Measurements from ENCODE around the gene CREBRF.
A peak's percentile ranks its signal among the peaks of the same experiment; 100 is the strongest.
"Not testable (repeated sequence)": the region's sequence is repeated elsewhere in the genome, so short reads cannot be mapped to it uniquely, and the experiment has no call there.

CREBRF gene

DNA sequence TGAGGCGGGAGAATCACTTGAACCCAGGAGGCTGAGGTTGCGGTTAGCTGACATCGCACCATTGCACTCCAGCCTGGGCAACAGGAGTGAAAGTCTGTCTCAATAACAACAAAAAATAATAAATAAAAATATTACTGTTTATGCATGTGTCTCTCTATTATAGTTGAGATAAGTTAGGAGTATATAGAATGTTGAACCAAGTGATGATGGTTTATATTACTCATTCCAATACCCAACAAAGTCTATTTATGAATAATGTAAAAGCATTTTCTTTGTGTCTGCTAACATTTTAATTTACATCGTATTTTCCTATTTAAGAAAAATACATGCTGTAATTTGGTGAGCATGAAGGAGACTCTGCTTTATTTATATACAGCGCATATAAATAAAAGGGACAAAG is 35.8 kb downstream of the CREBRF start:
- DNase-seq: no peak

DNA sequence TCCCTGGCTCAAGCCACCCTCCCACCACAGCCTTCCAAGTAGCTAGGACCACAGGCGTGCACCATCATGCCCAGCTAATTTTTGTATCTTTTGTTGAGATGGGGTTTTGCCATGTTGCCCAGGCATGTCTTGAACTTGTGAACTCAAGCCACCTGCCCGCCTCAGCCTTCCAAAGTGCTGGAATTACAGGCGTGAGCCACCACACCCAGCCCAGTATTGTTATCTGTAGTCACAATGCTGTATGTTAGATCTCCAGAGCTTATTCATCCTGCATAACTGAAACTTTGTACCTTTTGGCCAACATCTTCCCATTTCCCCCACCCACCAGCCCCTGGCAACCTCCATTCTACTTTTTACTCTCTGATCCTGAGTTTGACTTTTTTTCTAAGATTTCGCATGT is 37.5 kb downstream of the CREBRF start:
- no peak for DNase-seq

DNA sequence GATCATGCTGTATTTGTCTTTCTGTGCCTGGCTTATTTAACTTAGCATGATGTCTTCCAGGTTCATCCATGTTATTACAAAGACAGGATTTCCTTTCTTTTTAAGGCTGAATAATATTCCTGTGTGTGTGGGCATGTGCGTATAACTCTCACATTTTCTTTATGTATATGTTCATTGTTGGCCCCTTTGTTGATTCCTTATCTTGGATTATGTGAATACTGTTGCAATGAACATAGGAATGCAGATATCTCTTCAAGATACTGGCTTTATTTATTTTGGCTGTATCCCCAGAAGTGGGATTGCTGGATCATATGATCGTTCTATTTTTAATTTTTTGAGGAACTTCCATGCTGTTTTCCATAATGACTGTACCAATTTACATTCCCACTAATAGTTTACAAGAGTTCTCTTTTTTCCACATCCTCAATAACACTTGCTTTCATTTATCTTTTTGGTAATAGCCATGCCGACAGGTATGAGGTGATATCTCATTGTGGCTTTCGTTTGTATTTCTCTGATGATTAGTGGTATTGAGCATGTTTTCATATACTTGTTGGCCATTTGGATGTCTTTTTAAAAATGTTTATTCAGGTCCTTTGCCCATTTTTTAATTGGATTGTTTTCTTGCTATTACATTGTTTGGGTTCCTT is 38.0 kb downstream of the CREBRF start:
- DNase-seq: no peak

DNA sequence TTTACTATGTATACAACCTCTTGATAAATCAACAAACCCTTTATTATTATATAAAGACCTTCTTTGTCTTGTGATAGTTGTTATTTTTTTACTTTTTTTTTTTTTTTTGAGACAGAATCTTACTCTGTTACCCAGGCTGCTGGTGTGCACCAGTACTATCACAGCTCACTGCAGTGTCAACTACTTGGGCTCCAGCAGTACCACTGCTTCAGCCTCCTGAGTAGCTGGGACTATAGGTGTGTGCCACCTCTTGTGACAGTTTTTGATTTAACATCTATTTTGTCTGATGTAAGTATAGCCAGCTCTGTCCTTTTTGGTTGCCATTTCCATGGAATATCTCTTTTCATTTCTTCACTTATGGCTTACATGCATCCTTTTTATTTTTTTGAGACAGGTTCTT is 42.6 kb downstream of the CREBRF start:
- no peak for DNase-seq

DNA sequence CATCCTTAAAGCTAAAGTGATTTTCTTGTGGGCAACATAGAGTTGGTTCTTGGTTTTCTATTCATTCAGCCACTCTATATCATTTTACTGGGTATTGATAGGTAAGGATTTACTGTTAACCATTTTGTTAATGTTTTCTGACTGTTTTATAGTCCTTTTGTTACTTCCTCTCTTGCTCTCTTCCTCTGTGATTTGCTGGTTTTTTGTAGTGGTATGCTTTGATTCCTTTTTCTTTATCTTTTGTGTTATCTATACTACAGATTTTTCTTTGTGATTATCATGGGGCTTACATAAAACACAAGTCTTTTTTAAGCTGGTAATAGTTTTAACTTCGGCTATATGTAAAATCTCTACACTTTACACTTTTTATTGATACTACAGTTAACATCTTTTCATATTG is 43.3 kb downstream of the CREBRF start:
- DNase-seq: no peak

DNA sequence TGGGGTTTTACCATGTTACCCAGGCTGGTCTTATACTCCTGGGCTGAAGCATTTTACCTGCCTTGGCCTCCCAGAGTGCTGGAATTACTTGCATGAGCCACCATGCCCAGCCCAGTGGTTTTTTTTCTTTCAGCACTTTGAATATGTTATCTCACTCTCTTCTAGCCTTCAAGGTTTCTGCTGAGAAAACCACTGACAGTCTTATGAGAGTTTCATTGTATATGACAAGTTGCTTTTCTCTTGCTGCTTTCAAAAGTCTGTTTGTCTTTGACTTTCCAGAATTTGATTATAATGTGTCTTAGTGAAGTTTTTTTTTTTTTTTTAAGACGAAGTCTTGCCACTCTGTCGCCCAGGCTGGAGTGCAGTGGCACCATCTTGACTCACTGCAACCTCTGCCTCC is 45.1 kb downstream of the CREBRF start:
- DNase-seq: no peak

DNA sequence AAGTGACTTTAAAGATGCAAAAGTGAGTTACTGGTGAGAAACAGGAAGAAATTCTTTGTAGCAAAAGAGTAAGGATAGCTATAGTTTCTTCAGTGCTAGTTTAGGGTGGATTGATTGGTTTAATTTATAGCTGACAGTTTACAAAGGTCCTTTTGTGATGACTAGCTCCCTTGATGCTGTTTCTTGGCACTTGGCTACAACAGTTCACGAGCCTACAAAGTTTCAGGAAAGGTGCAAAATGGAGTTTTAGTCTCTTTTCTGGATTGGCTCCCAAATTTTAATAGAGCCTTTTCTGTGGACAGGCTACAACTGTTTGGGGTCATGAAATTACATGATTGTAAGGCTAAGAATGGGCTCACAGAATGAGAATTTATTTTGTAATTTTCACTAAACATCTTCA is 47.3 kb downstream of the CREBRF start:
- DNase-seq: no peak

DNA sequence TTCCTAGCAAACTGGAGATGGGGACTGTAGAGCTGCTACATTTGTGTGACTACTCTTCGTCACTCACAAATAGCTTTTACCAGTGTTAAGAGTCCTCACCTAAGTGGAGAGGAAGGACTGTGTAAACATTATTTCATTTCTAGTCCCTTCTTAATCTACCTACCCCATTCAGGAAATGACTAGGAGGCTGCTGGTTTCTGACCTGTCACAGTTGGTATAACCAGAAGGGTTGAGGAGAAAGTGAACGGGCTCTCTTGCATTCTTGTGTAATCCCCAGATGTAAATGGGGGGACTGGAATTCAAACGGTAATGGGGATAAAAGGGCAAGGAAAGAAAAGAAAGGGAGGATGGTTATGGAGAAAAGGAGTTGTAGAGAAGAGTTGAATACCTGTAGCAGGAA is 52.8 kb downstream of the CREBRF start:
- no peak for DNase-seq

DNA sequence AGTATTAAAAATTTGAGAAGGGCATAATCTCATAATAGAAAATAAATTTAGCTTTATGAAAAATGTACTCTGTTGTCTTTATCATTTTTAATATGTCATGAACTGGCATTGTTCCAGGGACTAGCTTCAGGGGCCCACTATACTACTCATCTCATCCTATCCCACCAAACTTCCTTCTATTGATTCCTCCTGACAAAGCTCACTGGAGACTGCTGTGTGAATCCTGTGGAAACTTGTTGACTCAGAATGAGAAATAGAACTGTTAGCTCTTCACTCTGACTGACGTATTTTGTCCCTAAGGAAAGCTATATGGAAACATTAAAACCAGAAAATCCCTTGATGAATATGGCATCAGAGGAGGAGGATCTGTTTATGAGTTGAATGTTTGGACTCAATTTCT is 58.4 kb downstream of the CREBRF start:
- DNase-seq: no peak

DNA sequence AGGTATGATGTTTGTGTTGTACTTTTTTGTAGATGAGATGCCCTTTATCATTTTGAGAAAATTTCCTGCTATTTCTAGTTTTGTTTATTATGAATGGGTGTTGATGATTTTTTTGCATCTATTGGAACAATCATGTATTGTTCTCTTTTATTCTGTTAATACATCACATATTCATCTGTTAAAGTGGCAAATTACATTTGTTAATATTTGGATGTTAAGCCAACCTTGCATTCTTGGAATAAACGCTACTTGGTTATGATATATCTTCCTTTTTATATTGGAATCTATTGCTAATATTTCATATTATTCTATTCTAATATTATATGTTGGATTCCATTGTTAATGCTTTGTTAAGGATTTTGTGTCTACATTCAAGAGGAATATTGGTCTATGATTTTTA is 63.6 kb downstream of the CREBRF start:
- no peak for DNase-seq

DNA sequence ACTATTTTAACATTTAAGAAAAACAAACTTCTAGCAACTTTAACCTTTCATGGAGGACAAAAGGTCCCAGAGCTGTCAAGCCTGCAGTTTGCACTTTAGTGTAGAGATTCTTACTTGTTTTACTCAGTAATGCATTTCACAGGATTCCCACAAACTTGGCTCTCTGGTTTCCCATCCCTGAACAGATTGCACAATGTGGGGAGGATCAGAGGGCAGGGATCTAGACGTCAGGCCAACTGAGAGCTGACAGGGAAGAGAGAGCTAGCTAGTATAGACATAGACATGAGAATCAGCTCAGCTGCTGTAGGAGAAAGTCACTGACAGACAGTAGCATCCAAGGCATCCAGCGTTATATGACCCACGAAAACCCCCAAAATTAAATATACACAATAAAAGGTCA is 67.3 kb downstream of the CREBRF start:
- DNase-seq: no peak

DNA sequence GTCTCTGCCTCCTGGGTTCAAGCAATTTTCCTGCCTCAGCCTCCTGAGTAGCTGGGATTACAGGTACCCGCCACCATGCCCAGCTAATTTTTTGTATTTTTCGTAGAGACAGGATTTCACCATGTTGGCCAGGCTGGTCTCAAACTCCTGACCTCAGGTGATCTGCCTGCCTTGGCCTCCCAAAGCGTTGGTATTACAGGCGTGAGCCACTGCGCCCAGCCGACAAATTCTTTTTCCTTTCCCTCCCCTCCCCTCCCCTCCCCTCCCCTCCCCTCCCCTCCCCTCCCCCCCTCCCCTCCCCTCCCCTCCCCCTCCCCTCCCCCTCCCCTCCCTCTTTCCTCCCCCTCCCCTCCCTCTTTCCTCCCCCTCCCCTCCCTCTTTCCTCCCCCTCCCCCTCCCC is 76.0 kb downstream of the CREBRF start:
- DNase-seq: not testable (repeated sequence)

DNA sequence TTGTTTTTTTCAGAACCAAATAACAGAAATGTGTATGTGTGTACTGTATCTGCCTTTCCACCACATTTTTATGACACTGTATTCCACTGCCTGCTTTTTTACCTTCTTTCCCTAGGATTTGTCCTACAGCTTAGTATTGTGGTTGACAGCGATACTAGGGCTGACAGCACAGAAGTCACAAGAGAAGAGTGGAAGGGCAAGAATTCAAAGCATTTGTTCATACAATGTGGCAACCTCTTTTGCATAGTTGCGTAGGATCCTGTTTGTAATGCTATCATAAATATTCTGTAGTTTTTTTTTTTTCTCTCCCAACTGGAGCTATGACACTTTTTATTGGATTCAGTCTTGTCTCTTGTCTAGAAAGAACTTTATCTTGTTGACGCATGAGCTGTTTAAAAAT is 82.6 kb downstream of the CREBRF start:
- no peak for DNase-seq

DNA sequence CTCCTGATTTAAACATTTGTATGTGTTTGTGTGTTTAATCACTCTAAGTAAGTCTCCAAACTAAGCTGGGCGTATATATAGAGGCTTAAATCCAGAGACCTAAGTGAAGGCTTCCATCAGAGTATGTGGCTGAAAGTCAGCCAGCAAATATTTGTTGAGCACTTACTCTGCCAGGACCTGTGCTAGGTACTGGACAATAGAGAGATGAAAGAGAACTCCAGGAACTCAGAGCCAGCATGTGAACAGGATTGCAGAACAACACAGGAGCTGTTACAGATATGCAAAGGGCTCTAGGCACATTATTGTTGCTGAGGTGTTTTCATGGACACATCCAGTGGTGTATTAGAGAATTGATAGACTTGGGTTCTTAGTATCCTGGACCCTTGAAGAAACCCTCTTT is 83.5 kb downstream of the CREBRF start:
- DNase-seq: no peak

DNA sequence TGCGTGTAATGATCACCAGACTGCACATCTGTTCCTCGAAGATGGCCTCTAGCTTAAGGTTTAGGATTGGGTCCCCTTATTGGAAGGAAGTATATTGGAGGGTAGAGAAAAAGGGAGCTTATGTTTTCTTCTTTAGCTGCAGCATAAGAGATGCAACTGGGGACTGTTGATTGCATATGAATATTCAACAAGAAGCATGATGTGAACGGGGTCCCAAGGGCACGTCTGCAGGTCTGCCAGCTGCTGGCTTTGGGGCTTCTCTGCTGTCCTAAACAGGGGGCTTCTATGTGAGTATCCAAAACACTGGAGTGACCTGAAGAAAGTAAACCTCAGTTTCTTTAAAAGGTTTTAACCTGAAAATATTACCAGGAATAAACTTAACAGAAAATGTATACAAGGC is 84.6 kb downstream of the CREBRF start:
- no peak for DNase-seq

DNA sequence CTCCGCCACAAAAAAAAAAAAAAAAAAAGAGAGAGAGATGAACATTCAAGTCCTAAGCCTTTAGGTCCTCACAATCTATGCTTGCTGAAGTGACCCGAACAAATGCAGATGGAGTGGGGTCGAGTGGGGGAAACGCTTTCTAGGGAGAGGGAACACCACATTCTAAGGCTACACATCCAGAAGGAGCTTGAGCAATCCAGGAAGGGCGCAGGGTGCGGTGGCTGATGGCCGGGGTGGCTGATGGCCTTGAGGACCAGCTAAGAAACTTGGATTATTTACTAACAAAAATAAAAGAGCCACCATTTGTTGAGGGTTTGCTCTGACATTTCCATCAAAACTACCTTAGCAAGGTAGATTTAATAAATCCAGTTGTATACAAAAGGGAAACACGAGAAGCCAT is 87.4 kb downstream of the CREBRF start:
- no peak for DNase-seq

DNA sequence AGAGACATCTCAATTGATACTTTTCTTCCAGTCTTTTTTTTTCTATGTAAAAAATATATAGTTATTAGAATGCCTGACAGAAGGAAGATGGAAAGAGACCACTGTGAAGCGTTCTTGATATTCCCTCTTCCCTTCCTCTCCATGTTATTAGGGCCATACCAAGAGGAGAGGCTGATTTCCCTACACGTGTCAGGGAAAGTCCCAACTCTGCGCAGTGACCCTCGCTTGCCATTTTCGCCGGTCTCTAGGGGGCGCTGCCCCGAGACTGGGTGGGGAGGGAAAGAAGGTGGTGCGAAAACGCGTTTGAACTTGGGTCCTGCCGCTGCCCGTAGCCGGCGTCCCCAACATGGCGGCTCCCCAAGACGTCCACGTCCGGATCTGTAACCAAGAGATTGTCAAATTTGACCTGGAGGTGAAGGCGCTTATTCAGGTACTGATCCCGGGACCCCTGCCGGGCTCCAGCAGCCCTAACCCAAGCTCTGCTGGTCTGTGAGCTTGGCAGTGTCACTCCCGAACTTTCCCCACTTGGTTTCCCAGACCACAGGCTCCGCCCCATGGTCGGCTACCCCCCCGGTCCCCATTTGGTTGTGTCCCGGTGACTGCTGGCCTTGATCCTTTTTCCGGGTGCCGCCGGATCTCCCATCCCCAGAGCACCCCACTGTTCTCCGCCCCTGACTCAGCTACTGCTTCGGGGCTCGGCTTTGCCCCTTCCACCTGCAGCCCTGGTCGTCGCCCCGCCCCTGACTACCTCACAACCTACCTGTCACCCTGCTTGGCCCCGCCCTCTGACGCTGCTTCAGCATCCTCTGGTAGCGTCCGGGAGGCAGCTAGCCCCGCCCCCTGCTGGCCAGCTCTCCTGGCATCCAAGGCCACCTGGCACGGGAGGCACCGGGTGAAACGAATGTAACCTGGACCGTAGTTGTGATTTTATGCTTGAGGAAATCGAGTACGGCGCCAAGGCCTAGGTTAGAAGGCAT is 88.3 kb downstream of the CREBRF start, which contains the start of gene BNIP1:
TSS of gene BNIP1 (plus strand) at position 332 of the 977 bp plus-strand sequence. CDS start at position 347, 15 bp downstream.
- peak; percentile 99 for DNase-seq

DNA sequence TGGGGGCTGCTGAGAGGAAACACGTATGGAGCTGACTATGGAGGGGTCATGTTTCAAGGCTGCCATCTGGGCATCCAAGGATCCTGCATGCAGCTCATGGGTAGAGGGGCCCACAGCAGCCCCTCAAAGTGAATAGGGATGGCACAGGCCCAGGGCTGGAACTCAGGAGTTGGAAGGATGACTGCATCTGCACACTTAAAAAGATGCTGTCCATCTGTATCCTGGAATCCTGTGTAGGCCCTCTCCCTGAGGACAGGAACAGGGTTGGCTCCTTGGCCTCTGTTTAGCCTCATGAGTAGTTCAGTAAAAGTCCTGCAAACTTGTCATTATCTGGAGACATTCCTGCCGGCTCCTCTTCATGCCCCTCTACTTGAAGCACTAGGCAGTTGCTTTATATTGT is 92.2 kb downstream of the CREBRF start:
- DNase-seq: no peak

DNA sequence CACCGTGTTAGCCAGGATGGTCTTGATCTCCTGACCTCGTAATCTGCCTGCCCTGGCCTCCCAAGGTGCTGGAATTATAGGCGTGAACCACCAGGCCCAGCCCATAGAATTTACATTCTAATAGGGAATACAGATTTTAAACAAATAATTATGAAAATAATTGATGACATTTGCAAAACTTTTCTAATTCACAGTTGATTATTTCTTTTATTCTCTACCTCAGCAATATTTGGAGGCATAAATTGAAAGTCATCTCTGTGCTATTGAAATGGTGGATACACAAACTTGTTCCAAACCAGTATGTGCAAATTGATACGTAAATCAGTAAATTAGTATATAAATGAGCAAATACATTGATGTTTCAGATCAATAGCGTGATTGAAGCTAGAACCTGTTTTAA is 96.4 kb downstream of the CREBRF start:
- DNase-seq: no peak

DNA sequence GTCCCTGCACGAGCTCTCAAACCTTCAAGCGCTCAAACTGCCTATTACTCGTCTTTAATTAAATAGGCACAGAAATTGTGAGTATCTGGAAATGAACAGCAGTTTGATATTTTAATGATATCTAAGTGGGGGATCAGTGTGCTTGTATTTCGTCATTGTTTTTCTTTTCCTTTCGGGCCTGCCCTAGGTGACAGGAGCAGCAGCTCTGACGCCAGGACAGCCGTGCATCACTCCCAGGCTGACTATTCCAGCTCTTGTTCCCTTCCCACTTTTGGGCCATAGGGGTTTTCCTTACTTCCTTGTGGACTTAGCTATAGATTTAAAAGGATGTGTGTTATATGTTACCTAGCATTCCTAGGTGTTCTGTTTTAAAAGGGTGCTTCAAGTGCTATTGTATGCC is 97.7 kb downstream of the CREBRF start:
- no peak for DNase-seq

DNA sequence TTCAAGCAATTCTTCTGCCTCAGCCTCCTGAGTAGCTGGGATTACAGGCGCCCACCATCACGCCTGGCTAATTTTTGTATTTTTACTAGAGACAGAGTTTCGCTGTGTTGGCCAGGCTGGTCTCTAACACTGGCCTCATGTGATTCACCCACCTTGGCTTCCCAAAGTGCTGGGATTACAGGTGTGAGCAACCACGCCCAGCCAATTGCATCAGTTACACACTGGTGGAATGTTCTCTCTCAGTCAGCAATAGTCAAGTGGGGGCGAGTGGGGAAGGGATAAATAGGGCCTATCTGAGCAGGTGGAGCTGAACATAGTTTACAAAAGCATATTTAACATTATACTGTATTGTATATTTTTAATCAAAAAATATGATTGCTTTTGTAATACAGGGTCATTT is 98.5 kb downstream of the CREBRF start:
- not testable (repeated sequence) for DNase-seq

DNA sequence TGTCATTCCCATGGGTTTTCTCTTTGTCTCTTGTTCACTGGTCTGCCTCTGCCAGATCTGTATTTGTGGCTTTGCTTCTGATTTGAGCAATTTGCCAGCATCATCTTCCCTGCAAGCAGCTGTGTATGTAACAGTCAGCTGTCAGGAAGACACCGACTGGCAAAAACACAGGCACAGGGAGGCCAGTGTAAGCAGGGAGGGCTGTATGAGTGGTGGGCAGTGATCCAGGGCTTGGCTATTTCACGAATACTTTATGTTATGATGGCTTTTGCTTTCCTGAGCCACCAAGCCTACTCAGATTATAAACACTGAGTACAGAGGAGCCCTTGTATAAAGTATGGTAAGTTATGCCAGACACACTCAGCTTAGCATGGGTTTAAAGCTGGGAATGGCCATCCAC is 99.8 kb downstream of the CREBRF start:
- DNase-seq: no peak

DNA sequence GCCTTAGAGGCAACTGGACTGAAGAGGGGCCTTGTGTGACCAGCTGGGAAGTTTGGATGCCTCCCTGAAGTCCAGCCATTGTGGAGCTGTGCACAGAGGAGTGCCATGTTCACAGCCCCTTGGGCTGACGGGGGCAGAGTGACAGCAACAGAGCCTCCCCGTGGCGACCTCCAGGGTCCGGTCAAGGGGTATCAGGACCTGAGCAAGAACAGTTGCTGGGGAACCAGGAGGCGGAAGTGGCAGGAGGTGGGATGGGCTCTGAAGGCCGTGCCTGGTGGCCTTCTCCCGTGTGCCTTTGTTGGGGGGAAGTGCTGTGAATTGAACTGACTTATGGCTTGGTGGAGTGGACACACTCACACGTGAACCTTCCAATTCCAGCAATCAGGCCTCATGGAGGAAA is 102.2 kb downstream of the CREBRF start:
- no peak for DNase-seq

DNA sequence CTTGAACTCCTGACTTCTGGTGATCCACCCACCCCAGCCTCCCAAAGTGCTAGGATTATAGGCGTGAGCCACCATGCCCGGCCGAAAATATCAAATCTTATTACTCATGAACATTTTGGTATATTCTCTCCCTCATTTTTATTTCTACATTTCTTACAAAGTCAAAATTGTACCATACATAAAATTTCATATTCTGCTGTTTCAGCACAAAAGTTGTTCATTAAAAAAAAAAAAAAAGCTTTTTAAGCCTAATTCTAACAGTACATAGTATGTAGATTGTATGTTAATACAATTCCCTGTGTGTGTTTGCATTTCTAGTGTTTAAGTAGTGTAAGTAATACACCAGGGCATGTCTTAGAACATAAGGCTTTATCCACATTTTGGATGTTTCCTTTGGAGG is 103.1 kb downstream of the CREBRF start:
- DNase-seq: no peak
